Activated CD4-positive, alpha-beta T cell treated with anti-CD3 and anti-CD28 coated beads, Interleukin-2, amount 50 U/mL, for 48 hours (primary cell): ENCODE measurements around the gene ELFN1.
A peak's percentile ranks its signal among the peaks of the same experiment; 100 is the strongest.

Experiments
- DNase-seq, 2 experiments: peaks; one replicate each; pipeline ENCODE4 v3.0.0-alpha.2; 2020

Gene ELFN1

DNA sequence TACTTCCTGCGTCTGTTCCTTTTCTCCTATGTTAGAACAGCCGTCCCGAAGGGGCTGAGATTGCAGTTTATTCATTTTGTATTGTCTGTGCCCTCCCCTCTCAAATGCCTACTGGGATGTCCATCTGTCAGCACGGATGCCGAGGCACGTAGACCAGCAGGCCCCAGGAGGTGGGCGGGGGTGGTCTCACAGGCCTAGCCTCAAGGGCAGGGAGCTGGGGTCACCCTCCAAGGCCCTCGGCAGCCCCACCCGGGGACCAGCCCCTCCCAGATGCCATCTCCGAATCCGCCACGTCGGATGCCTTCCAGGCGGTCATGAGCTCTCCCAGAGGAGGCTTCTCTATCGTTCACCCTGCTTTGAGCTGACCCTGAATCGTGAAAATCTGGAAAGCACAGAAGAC lies 59.7 kb downstream of the ELFN1 start:
- no peak for DNase-seq

DNA sequence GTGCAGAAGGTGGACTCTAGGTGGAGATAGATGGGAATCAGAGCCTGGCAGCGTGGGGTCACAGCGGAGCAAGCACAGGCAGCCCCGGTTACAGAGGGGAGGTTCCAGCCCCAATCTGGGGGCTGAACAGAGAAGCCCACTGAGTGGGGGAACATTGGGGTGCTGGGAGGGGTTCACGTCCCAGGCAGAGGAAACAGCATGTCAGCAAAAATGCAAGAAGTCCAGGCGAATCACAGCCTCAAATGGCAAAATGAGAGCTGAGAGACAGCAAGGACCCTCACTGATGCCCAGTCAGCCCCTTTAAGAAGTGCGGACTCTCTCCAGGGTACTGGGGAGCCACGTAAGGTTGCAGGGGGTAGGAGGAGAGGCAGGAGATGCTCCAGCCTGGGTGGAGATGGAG lies 62.0 kb downstream of the ELFN1 start:
- no peak for DNase-seq

DNA sequence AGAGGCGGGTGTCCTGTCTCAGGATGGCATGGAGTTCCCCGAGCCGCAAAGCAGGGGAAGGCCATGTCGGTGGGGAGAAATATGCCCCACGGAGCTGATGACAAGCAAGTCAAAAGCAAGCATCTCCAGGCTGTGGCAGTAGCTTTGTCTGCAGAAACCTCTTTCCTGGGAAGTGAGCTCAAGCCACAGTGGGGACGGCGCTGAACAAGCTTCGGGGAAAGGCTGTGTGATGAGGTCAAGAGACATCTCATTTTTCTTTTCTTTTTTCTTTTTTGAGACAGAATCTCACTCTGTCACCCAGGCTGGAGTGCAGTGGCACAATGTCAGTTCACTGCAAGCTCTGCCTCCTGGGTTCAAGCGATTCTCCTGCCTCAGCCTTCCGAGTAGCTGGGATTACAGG lies 62.6 kb downstream of the ELFN1 start:
- DNase-seq = no peak

- no peak for DNase-seq
Observed at GRCh38 chr7:1733206-1733907, 63.3 kb downstream of the ELFN1 start.

DNA sequence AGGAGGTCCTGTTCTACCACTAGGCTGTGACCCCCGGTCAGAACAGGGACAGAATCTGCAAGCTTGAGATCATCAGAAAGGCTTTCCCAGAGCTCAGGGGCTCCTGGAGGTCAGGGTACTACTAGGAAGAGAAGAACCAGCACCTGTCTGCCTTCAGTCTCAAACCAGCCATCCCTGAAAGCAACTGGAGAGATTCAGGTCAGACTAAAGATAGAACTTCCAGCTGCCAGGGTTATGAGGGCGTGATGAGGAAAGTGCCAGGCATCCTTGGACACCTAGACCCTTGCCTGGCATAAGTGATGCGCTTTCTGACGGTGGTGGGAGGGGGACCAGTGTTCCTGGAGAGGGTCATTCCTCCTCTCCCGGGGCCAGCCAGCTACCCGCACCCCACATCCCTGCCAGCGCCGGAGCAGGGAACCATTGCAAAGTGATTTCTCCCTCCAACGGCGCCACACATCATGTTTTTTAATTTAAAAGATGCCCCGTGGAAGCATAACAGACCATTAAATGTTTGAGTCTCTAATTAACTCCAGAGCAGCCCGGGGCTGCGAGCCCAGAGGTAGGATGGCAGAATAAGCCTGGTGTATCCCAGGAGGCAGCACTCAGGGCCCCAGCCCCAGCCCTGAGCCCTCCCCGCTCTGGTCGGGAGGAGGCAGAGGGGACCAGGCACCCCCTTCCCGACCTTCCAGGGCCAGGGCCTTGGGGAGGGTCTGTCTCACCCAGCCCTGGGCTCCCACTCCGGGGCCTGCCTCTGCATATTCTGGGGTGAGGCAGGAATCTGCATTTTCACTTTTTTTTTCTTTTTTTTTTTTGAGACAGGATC lies 64.0 kb downstream of the ELFN1 start:
- no peak for DNase-seq

DNA sequence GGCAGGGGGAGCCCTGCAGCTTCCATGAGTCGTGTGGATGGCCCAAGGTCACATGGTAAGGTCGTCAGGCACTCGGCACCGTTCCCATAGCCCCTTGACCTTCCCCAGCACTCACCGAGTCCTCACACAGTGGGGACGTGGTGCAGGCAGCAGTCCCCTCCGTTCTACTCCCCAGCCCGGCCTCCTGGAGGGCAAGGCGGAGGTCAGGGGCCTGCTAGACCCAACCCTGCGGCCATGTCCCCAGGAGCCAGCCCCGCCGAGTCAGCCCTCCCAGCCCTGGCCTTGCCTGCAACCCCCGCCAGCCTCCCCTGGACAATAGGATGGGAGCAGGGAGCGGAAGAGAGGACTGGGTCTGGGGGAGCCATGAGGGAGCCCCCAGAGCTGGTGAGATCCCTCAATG lies 65.2 kb downstream of the ELFN1 start:
- no peak for DNase-seq

DNA sequence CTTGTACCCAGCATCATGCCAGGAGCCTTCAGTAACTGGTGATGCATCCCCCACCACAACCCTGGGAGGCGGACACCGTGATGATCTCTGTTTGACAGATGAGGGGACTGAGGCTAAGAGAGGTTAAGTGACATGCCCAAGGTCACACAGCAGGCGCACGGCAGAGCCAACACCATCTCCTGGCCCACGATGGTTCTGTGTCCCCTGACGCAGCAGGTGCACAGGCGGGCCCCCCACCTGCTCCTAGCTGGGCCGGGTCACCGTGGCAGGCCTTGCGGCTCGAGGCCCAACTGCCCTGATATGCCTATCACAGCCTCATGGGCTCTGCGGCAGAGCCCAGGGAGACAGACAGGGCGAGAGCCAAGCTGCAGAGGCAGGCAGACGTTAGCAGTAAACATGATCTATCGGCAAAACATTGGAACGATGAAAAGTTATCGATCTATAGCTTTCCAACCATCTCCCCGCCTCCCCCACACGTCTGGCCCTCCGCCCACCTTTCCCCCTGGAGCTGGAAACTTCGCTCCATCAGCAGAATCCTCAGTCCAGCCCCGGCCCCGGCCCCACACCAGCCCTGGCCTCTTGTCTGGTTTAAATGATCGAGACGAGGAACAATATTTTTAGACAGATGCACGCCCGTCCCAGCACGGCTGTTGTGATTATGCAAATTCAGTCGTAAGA lies 65.9 kb downstream of the ELFN1 start:
- DNase-seq = no peak

GRCh38 chr7:1736484-1736817 lies 66.4 kb downstream of the ELFN1 start:
- no peak for DNase-seq

GRCh38 chr7:1736830-1737229 lies 66.8 kb downstream of the ELFN1 start:
- DNase-seq = no peak

- DNase-seq = no peak
Observed at GRCh38 chr7:1737523-1737922, 67.4 kb downstream of the ELFN1 start.

GRCh38 chr7:1737956-1738355 lies 67.9 kb downstream of the ELFN1 start:
- DNase-seq = no peak

- no peak for DNase-seq
Observed at GRCh38 chr7:1738511-1738910, 68.4 kb downstream of the ELFN1 start.

DNA sequence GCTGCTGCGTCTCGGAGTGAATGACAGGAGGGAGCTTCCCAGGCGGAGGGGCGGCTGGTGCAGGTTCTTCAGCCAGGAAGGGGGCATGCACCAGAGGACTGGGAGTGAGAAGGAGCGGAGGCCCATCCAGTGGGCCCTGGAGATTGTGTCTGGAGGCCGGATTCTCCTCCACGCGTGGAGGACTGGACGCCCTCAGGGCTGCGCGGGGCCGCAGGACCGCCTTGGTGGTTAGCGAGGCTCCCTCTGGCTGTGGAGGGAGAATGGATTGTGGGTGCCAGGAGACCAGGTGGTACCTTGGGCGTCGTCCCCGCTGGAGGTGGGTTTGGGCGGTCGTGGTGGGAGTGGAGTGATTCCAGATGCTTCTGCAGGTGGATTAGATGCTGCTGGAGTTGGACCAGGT lies 68.9 kb downstream of the ELFN1 start:
- no peak for DNase-seq

GRCh38 chr7:1739593-1739992 lies 69.5 kb downstream of the ELFN1 start:
- DNase-seq = no peak

- no peak for DNase-seq
Observed at GRCh38 chr7:1740214-1740613, 70.1 kb downstream of the ELFN1 start.

GRCh38 chr7:1741246-1741645 lies 71.2 kb downstream of the ELFN1 start:
- DNase-seq = no peak

GRCh38 chr7:1741751-1742554 lies 71.9 kb downstream of the ELFN1 start:
- peak; percentile 8 to 10 for DNase-seq

- DNase-seq = peak; percentile 20 to 38
Observed at GRCh38 chr7:1742555-1743303, 72.7 kb downstream of the ELFN1 start.

GRCh38 chr7:1743481-1744230 lies 73.6 kb downstream of the ELFN1 start:
- DNase-seq = no peak

DNA sequence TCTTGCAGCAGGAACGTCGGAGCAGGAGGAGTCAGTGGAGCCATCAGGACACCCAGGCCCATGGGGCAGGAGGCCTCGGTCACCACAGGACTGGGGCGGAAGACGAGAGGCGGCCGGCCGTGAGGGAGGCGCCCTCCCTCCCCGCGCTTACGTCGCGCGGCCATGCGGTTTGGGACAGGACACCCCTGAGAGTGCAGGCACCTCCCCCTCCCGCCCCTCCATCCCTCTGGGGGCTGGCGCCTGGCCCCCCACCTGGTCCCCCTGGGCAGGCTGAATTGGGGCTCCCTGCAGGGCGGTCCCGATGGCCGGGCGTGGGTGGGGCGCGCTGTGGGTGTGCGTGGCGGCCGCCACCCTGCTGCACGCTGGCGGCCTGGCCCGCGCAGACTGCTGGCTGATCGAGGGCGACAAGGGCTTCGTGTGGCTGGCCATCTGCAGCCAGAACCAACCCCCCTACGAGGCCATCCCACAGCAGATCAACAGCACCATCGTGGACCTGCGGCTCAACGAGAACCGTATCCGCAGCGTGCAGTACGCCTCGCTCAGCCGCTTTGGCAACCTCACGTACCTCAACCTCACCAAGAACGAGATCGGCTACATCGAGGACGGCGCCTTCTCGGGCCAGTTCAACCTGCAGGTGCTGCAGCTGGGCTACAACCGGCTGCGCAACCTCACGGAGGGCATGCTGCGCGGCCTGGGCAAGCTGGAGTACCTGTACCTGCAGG lies 74.4 kb downstream of the ELFN1 start:
- no peak for DNase-seq

DNA sequence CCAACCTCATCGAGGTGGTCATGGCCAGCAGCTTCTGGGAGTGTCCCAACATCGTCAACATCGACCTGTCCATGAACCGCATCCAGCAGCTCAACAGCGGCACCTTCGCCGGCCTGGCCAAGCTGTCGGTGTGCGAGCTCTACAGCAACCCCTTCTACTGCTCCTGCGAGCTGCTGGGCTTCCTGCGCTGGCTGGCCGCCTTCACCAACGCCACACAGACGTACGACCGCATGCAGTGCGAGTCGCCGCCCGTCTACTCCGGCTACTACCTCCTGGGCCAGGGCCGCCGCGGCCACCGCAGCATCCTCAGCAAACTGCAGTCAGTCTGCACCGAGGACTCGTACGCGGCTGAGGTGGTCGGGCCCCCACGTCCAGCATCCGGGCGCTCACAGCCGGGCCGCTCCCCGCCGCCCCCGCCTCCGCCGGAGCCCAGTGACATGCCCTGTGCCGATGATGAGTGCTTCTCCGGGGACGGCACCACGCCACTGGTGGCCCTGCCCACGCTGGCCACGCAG lies 75.0 kb downstream of the ELFN1 start:
- no peak for DNase-seq
